ENCODE measurements around the gene SLC37A1.

Gene SLC37A1

DNA sequence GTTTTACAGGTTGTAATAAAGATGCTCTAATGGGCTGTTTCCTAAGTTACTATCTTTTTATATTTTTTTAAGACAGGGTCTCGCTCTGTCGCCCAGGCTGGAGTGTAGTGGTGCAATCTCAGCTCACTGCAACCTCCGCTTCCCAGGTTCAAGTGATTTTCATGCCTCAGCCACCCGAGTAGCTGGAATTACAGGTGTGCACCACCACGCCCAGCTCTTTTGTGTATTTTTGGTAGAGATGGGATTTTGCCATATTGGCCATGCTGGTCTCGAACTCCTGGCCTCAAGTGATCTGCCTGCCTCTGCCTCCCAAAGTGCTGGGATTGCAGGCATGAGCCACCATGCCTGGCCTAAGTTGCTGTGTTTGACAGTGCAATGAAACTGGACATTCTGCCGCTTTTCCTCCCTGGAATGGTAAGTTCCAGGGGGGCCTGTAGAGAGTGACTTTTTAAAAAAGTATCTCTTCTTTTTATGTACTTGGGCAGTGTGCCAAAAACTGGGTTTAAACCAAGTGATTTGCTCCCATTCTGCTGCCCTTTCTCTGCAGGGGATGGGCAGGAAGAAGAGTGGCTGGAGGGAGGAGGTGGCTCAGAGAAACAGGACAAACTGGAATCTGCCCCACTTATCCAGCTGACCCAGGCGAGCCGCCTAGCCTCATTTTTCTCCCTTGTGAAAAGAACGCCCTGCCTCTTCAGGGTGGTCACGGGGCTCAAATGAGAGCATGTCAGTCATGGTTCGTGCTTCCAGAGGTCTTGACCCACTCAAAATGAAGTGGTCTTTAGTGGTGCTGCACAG is 2.3 kb downstream of the SLC37A1 start:
- Histone ChIP-seq H3F3A (ENCODE audit: low read depth) (peaks cover 6% of the 10 kb centered on the region; the same call in 1 of the 2 replicates), H3K9me2 (replicated peaks; ENCODE audit: low read depth, low read length) (no peaks in the 10 kb centered on the region), H3K27me3 (ENCODE audit: insufficient read depth, low read length, poor library complexity, severe bottlenecking) (no peaks in the 10 kb centered on the region), H3K4me3 (ENCODE audit: low read length, poor library complexity, severe bottlenecking) (peak overlapping the region; percentile 93), H3K4me2 (ENCODE audit: low read depth, low read length, poor library complexity, severe bottlenecking) (peak overlapping the region; percentile 84), H3K9me3 (ENCODE audit: insufficient read depth, low read depth, low read length) (no peaks in the 10 kb centered on the region), H3K9ac (ENCODE audit: low read depth, low read length, poor library complexity, severe bottlenecking) (peak overlapping the region; percentile 95), H3K36me3 (ENCODE audit: insufficient read depth, low read length) (peaks cover 33% of the 10 kb centered on the region; the same call in 1 of the 2 replicates), H4K20me1 (ENCODE audit: insufficient read depth, low read length, poor library complexity, severe bottlenecking) (peaks cover 50% of the 10 kb centered on the region), H3K4me1 (ENCODE audit: insufficient read depth, low read length, poor library complexity, severe bottlenecking) (peaks cover 73% of the 10 kb centered on the region), H3K79me2 (ENCODE audit: insufficient read depth, low read length) (peaks cover 71% of the 10 kb centered on the region), H2AFZ (ENCODE audit: low read length) (no peak overlapping the region)
- TF ChIP-seq, protein P1, sequence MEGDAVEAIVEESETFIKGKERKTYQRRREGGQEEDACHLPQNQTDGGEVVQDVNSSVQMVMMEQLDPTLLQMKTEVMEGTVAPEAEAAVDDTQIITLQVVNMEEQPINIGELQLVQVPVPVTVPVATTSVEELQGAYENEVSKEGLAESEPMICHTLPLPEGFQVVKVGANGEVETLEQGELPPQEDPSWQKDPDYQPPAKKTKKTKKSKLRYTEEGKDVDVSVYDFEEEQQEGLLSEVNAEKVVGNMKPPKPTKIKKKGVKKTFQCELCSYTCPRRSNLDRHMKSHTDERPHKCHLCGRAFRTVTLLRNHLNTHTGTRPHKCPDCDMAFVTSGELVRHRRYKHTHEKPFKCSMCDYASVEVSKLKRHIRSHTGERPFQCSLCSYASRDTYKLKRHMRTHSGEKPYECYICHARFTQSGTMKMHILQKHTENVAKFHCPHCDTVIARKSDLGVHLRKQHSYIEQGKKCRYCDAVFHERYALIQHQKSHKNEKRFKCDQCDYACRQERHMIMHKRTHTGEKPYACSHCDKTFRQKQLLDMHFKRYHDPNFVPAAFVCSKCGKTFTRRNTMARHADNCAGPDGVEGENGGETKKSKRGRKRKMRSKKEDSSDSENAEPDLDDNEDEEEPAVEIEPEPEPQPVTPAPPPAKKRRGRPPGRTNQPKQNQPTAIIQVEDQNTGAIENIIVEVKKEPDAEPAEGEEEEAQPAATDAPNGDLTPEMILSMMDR (conservative IDR thresholded peaks at IDR 0.05; ENCODE audit: low read length), result no peak
- no peak for TF ChIP-seq EZH2phosphoT487 (IDR thresholded peaks at IDR 0.05; ENCODE audit: borderline replicate concordance)

DNA sequence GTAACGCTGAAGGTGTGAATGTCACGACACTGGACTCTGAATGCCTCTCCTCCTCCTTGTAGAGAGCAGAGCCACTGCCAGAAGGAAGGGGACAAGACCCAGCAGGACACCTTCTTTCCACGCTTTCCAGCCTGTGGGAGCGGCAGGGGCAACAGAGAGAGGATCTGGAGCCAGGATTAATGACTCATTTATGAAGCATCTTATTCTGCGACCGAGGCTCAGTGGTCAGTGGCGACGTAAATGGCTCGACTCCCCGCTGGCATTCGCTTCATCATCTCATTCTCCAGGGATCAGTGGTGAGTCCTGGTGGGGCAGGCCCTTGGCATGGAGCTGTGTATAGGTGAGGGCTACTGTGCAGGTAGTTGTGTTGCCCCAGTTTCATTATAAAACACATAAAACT is 4.6 kb downstream of the SLC37A1 start:
- Histone ChIP-seq H3K9ac (ENCODE audit: low read depth, low read length, poor library complexity, severe bottlenecking) (peak overlapping the region; percentile 95), H3K4me3 (ENCODE audit: low read length, poor library complexity, severe bottlenecking) (peak overlapping the region; percentile 93), H3K9me2 (replicated peaks; ENCODE audit: low read depth, low read length) (no peaks in the 10 kb centered on the region), H3K36me3 (ENCODE audit: insufficient read depth, low read length) (peaks cover 56% of the 10 kb centered on the region; the same call in 1 of the 2 replicates), H4K20me1 (ENCODE audit: insufficient read depth, low read length, poor library complexity, severe bottlenecking) (peaks cover 64% of the 10 kb centered on the region), H3K4me1 (ENCODE audit: insufficient read depth, low read length, poor library complexity, severe bottlenecking) (peaks cover 85% of the 10 kb centered on the region), H3F3A (ENCODE audit: low read depth) (peaks cover 2% of the 10 kb centered on the region; the same call in 1 of the 2 replicates), H3K4me2 (ENCODE audit: low read depth, low read length, poor library complexity, severe bottlenecking) (peak overlapping the region; percentile 84), H3K27me3 (ENCODE audit: insufficient read depth, low read length, poor library complexity, severe bottlenecking) (no peaks in the 10 kb centered on the region), H3K79me2 (ENCODE audit: insufficient read depth, low read length) (peaks cover 94% of the 10 kb centered on the region), H2AFZ (ENCODE audit: low read length) (no peak overlapping the region), H3K9me3 (ENCODE audit: insufficient read depth, low read depth, low read length) (no peaks in the 10 kb centered on the region)
- no peak for TF ChIP-seq EZH2phosphoT487 (IDR thresholded peaks at IDR 0.05; ENCODE audit: borderline replicate concordance)
- TF ChIP-seq, protein P1 (conservative IDR thresholded peaks at IDR 0.05; ENCODE audit: low read length), result no peak

DNA sequence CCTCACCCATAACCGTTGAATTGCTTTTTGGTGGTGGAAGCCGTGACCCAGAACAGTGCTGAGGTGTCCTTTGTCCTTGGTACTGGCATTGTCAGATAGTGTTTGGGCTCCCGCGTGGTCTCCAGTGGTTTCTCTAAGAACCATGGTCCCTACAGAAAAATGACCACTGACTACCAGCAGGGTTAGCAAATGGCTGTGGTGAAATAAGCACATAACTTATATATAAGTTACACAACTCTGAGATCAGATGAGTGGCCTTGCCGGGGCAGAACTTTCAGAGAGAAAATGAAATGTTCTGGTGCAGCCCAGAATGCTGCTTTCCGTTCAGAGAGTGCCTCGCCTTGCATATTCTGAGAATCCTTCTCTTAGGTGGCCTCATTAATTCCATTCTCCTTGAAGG is 5.0 kb downstream of the SLC37A1 start:
- H3K9me3 ChIP-seq (ENCODE audit: insufficient read depth, low read depth, low read length), result no peaks in the 10 kb centered on the region
- H4K20me1 ChIP-seq (ENCODE audit: insufficient read depth, low read length, poor library complexity, severe bottlenecking), result peaks cover 67% of the 10 kb centered on the region
- peaks cover 87% of the 10 kb centered on the region for H3K4me1 ChIP-seq (ENCODE audit: insufficient read depth, low read length, poor library complexity, severe bottlenecking)
- H3K4me2 ChIP-seq (ENCODE audit: low read depth, low read length, poor library complexity, severe bottlenecking), result peak overlapping the region; percentile 84
- H3K9ac ChIP-seq (ENCODE audit: low read depth, low read length, poor library complexity, severe bottlenecking), result peak overlapping the region; percentile 95
- H3K4me3 ChIP-seq (ENCODE audit: low read length, poor library complexity, severe bottlenecking), result peak overlapping the region; percentile 93
- TF ChIP-seq EZH2phosphoT487 (IDR thresholded peaks at IDR 0.05; ENCODE audit: borderline replicate concordance), result no peak
- TF ChIP-seq, protein P1 (conservative IDR thresholded peaks at IDR 0.05; ENCODE audit: low read length), result no peak
- H3K79me2 ChIP-seq (ENCODE audit: insufficient read depth, low read length), result peaks cover 98% of the 10 kb centered on the region
- no peak overlapping the region for H2AFZ ChIP-seq (ENCODE audit: low read length)
- peaks cover 60% of the 10 kb centered on the region; the same call in 1 of the 2 replicates for H3K36me3 ChIP-seq (ENCODE audit: insufficient read depth, low read length)
- no peaks in the 10 kb centered on the region for H3K27me3 ChIP-seq (ENCODE audit: insufficient read depth, low read length, poor library complexity, severe bottlenecking)
- H3F3A ChIP-seq (ENCODE audit: low read depth), result no peaks in the 10 kb centered on the region
- H3K9me2 ChIP-seq (replicated peaks; ENCODE audit: low read depth, low read length), result no peaks in the 10 kb centered on the region

All from Loucy (cell line).